ENCODE results near the gene MEF2D. TPM values are rescaled to one million over a fixed set of nuclear protein-coding genes. Genes with fewer than 3 reads are reported as not detected.

MEF2D gene
- total RNA-seq, 1 donor from 2014 or later: 26.6 TPM

DNA sequence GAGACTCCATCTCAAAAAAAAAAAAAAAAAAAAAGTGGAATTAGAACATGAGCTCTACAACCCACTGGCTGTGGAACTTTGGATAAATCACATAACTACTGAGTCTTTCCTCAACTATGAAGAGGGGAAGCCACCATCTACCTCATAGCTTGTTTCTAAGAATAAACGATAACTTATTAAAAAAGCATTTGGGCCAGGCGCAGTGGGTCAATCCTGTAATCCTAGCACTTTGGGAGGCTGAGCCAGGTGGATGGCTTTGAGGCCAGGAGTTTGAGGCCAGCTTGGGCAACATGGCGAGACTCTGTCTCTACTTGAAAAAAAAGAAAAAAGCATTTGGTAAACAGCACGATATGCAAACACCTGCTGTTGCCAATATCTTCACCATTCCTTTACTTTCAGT is 31.8 kb upstream of the MEF2D start:
- DNase-seq (ENCODE audit: low spot score, unreplicated experiment): no peak
- Mint-ChIP-seq H3K4me1 (ENCODE audit: low read depth) (no peaks in the 10 kb centered on the region), H3K36me3 (ENCODE audit: insufficient read depth) (peaks cover 3% of the 10 kb centered on the region), H3K9me3 (ENCODE audit: low read depth) (no peaks in the 10 kb centered on the region), H3K27me3 (no peaks in the 10 kb centered on the region), H3K4me3 (ENCODE audit: low read depth) (no peak overlapping the region), H3K27ac (no peak overlapping the region)
- TF ChIP-seq CTCF (IDR thresholded peaks at IDR 0.05; ENCODE audit: unreplicated experiment): no peak

DNA sequence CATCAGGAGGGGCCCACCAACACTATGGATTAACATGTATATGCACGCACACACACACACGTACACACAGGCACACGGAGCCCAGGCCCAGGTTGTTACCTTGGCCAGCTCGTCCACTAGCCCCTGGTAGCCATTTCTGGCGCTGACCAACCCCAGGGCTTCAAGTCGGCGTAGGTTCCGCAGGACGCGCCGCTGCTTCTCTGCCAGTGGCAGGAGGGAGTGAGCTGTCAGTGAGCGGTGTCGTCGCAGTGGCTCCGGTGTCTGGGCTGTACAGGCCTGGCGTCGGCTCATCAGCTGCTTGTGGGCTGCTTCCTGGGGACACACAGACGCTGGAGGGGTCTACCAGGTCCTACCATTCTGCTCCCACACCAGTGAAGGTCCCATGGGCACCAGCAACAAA is 29.4 kb upstream of the MEF2D start:
- Mint-ChIP-seq H3K9me3 (ENCODE audit: low read depth) (no peaks in the 10 kb centered on the region), H3K4me3 (ENCODE audit: low read depth) (no peak overlapping the region), H3K36me3 (ENCODE audit: insufficient read depth) (peaks cover 4% of the 10 kb centered on the region), H3K27me3 (no peaks in the 10 kb centered on the region), H3K27ac (no peak overlapping the region), H3K4me1 (ENCODE audit: low read depth) (no peaks in the 10 kb centered on the region)
- DNase-seq (ENCODE audit: low spot score, unreplicated experiment): no peak
- no peak for TF ChIP-seq CTCF (IDR thresholded peaks at IDR 0.05; ENCODE audit: unreplicated experiment)

DNA sequence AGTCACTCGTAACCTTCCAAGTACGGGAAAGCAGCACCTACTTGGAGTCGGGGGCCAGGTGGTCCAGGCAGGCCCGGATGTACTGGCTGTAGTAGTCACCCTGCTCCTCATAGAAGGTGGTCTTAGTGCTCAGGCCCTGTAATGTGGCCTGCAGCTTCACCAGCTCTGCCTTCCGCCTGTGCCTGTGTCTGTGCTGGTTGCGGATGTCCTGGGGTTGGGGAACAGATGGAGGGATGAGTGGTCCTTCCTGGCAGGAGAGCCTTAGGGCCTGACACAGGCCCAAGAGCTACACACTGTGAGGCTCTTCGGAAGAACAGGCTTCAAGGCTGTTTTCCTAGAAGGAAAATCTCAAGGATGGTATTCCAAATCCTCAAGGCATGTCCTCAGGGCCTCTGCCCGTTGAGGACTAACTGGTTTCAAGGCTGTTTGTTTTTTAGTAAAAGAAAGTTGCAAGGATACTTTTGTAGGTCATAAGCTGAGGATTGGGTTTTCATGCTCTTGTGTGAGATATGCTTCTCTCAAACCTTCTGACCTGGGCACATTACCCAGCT is 28.4 kb upstream of the MEF2D start:
- H3K4me1 Mint-ChIP-seq (ENCODE audit: low read depth): no peaks in the 10 kb centered on the region
- DNase-seq (ENCODE audit: low spot score, unreplicated experiment): no peak
- H3K27me3 Mint-ChIP-seq: no peaks in the 10 kb centered on the region
- peaks cover 4% of the 10 kb centered on the region for H3K36me3 Mint-ChIP-seq (ENCODE audit: insufficient read depth)
- no peak overlapping the region for H3K4me3 Mint-ChIP-seq (ENCODE audit: low read depth)
- no peak for TF ChIP-seq CTCF (IDR thresholded peaks at IDR 0.05; ENCODE audit: unreplicated experiment)
- H3K27ac Mint-ChIP-seq: no peak overlapping the region
- H3K9me3 Mint-ChIP-seq (ENCODE audit: low read depth): no peaks in the 10 kb centered on the region

GRCh38 chr1:156528231-156528630 is 27.7 kb upstream of the MEF2D start:
- TF ChIP-seq CTCF (IDR thresholded peaks at IDR 0.05; ENCODE audit: unreplicated experiment): no peak
- Mint-ChIP-seq H3K4me1 (ENCODE audit: low read depth) (no peaks in the 10 kb centered on the region), H3K27ac (no peak overlapping the region), H3K36me3 (ENCODE audit: insufficient read depth) (peaks cover 4% of the 10 kb centered on the region), H3K4me3 (ENCODE audit: low read depth) (no peak overlapping the region), H3K9me3 (ENCODE audit: low read depth) (no peaks in the 10 kb centered on the region), H3K27me3 (no peaks in the 10 kb centered on the region)
- DNase-seq (ENCODE audit: low spot score, unreplicated experiment): no peak

DNA sequence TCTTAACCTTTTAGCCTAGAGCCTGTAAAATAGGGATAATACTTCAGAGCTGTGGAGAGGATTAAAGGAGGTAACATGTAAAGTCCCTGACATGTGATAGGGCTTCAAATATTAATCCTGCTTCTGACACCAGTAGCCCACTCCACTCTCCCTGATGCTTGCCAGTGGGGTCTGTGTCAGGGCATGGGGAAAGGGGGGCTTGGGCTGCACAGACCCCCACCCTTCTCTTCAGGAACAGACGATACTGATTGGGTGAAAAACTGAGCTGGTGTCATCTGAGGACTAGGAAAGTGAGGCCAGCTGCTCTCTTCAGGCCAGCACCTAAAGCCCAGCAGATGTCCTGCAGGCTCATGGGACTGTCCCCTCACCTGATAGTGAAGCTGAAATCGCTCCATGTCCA is 27.0 kb upstream of the MEF2D start:
- Mint-ChIP-seq H3K27ac (no peak overlapping the region), H3K36me3 (ENCODE audit: insufficient read depth) (peaks cover 4% of the 10 kb centered on the region), H3K27me3 (no peaks in the 10 kb centered on the region), H3K9me3 (ENCODE audit: low read depth) (no peaks in the 10 kb centered on the region), H3K4me1 (ENCODE audit: low read depth) (no peaks in the 10 kb centered on the region), H3K4me3 (ENCODE audit: low read depth) (no peak overlapping the region)
- DNase-seq (ENCODE audit: low spot score, unreplicated experiment): no peak
- TF ChIP-seq CTCF (IDR thresholded peaks at IDR 0.05; ENCODE audit: unreplicated experiment): no peak

All from progenitor cell of endocrine pancreas (in vitro differentiated cells).